Hepatocyte (in vitro differentiated cells): ENCODE data around the gene LEO1. TPM values are rescaled to one million over a fixed set of nuclear protein-coding genes. Genes with fewer than 3 reads are reported as not detected.

ENCODE experiments used
- DNase-seq: peaks from one replicate; pipeline ENCODE4 v3.0.0-alpha.2; 2016; ENCODE audit warnings: low spot score
- H2AFZ ChIP-seq: fragments of 200-600 bp; sonication (generic); 2 replicates; pipeline ENCODE4 v1.6.0; 2016; ENCODE audit warnings: antibody characterized with exemption, mild to moderate bottlenecking
- H3K27ac ChIP-seq: fragments of 200-600 bp; sonication (generic); 2 replicates; pipeline ENCODE4 v1.5.1; 2016; ENCODE audit warnings: mild to moderate bottlenecking
- H3K27me3 ChIP-seq: fragments of 200-600 bp; sonication (generic); 2 replicates; pipeline ENCODE4 v1.6.1; 2016
- H3K36me3 ChIP-seq: fragments of 200-600 bp; sonication (generic); replicated peaks from 2 replicates; pipeline ENCODE4 v1.5.1; 2016; ENCODE audit warnings: low read depth; ENCODE audit not compliant: insufficient read depth
- H3K4me1 ChIP-seq: fragments of 200-600 bp; sonication (generic); 2 replicates; pipeline ENCODE4 v1.5.1; 2016; ENCODE audit warnings: mild to moderate bottlenecking, moderate library complexity; ENCODE audit not compliant: insufficient read depth
- H3K4me2 ChIP-seq: fragments of 200-600 bp; sonication (generic); 2 replicates; pipeline ENCODE4 v1.6.0; 2016
- H3K4me3 ChIP-seq: fragments of 200-600 bp; sonication (generic); 2 replicates; pipeline ENCODE4 v1.5.1; 2016; ENCODE audit warnings: mild to moderate bottlenecking
- H3K79me2 ChIP-seq: fragments of 200-600 bp; sonication (generic); 2 replicates; pipeline ENCODE4 v1.6.0; 2017; ENCODE audit warnings: mild to moderate bottlenecking
- H3K9me2 ChIP-seq: fragments of 200-600 bp; sonication (generic); replicated peaks from 2 replicates; pipeline ENCODE4 v1.6.0; 2017; ENCODE audit warnings: mild to moderate bottlenecking; ENCODE audit not compliant: insufficient read depth
- H3K9me3 ChIP-seq: fragments of 200-600 bp; sonication (generic); 2 replicates; pipeline ENCODE4 v1.5.1; 2016; ENCODE audit warnings: low read depth, mild to moderate bottlenecking
- H4K20me1 ChIP-seq: fragments of 200-600 bp; sonication (generic); 2 replicates; pipeline ENCODE4 v1.6.0; 2016; ENCODE audit warnings: mild to moderate bottlenecking; ENCODE audit not compliant: insufficient read depth, poor library complexity, severe bottlenecking
- EZH2 ChIP-seq: fragments of 200-600 bp; sonication (generic); IDR thresholded peaks from 2 replicates; pipeline ENCODE4 v1.6.1; 2016; ENCODE audit warnings: antibody characterized with exemption, mild to moderate bottlenecking, borderline replicate concordance
- EZH2phosphoT487 ChIP-seq: fragments of 200-600 bp; sonication (generic); IDR thresholded peaks from one replicate; pipeline ENCODE4 v1.6.1; 2018; ENCODE audit warnings: antibody characterized with exemption, mild to moderate bottlenecking, low read depth, moderate library complexity; ENCODE audit not compliant: unreplicated experiment, severe bottlenecking
- WGBS: methylation state at CpG from one replicate; pipeline ENCODE4 v1.1.6; 2016; ENCODE audit warnings: low lambda C conversion rate; ENCODE audit errors: missing lambda C conversion rate; 5-methylcytosine and 5-hydroxymethylcytosine counted together
- polyA plus RNA-seq: library from polyadenylated mRNA; unstranded; fragments of >200 nt; fragmentation: Nextera tagmentation; extraction: Ambion mirVana; gene quantifications from 2 replicates; pipeline ENCODE4 v1.2.1, GENCODE V29; 2016
- total RNA-seq: library from RNA; depleted of rRNA; stranded (reverse); fragments of >200 nt; gene quantifications from 2 replicates; pipeline ENCODE4 v1.2.3, GENCODE V29; 2014
- TF ChIP-seq, protein P1 (sequence below): fragments of 200-600 bp; sonication (generic); IDR thresholded peaks from 2 replicates; pipeline ENCODE4 v1.5.1; 2016; ENCODE audit warnings: antibody characterized with exemption, mild to moderate bottlenecking; ENCODE audit not compliant: poor library complexity

LEO1 gene
- total and polyA plus RNA-seq, 2 experiments from 2014 or later, result 23.9 to 26.2 TPM

DNA sequence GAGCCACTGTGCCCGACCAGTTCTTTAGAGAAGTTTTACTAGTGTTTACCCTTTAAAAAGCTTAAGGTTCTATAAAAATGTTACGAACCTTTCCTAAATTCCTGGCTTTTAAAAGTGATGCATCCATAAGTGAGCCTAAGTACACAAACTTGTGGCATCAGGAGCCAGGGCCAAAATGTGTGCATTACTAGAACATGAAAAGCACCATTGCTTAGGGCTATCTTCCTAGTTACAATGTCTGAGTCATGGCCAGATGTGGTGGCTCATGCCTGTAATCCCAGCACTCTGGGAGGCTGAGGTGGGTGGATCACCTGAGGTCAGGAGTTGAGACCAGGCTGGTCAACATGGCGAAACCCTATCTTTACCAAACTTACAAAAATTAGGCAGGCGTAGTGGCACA, 39.9 kb downstream of the LEO1 start:
- Histone ChIP-seq H4K20me1 (no peaks in the 10 kb centered on the region), H3K4me2 (no peak overlapping the region), H3K9me2 (no peaks in the 10 kb centered on the region), H2AFZ (no peak overlapping the region), H3K27me3 (no peaks in the 10 kb centered on the region), H3K27ac (no peak overlapping the region), H3K9me3 (no peaks in the 10 kb centered on the region), H3K79me2 (no peaks in the 10 kb centered on the region), H3K4me1 (no peaks in the 10 kb centered on the region), H3K4me3 (no peak overlapping the region), H3K36me3 (no peaks in the 10 kb centered on the region)
- no peak for DNase-seq
- TF ChIP-seq, protein P1, sequence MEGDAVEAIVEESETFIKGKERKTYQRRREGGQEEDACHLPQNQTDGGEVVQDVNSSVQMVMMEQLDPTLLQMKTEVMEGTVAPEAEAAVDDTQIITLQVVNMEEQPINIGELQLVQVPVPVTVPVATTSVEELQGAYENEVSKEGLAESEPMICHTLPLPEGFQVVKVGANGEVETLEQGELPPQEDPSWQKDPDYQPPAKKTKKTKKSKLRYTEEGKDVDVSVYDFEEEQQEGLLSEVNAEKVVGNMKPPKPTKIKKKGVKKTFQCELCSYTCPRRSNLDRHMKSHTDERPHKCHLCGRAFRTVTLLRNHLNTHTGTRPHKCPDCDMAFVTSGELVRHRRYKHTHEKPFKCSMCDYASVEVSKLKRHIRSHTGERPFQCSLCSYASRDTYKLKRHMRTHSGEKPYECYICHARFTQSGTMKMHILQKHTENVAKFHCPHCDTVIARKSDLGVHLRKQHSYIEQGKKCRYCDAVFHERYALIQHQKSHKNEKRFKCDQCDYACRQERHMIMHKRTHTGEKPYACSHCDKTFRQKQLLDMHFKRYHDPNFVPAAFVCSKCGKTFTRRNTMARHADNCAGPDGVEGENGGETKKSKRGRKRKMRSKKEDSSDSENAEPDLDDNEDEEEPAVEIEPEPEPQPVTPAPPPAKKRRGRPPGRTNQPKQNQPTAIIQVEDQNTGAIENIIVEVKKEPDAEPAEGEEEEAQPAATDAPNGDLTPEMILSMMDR, result no peak
- 90% methylated on average over 4 of the region's 4 CpGs for WGBS

DNA sequence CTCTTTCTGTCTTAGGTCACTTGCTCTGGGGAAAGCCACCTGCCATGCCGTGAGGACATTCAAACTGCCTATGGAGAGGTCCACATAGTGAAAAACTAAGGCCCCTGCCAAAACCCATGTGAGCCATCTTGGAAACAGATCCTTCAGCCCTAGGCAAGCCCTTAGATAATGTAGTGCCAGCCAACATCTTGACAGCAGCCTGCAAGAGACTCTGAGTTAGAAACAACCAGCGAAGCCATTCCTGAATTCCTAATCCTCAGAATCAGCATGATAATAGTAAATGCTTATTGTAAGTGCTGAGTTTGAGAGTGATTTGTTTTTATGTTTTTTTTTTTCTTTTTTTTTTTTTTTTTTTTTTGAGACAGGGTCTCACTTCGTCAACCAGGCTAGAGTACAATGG, 40.6 kb downstream of the LEO1 start:
- no peaks in the 10 kb centered on the region for H3K27me3 ChIP-seq
- no peak overlapping the region for H3K27ac ChIP-seq
- no peaks in the 10 kb centered on the region for H3K36me3 ChIP-seq
- no peak overlapping the region for H3K4me3 ChIP-seq
- H3K9me2 ChIP-seq, result no peaks in the 10 kb centered on the region
- H3K4me2 ChIP-seq, result no peak overlapping the region
- 97% methylated on average over 3 of the region's 3 CpGs for WGBS
- H3K9me3 ChIP-seq, result no peaks in the 10 kb centered on the region
- no peak for DNase-seq
- no peaks in the 10 kb centered on the region for H4K20me1 ChIP-seq
- no peak overlapping the region for H2AFZ ChIP-seq
- no peaks in the 10 kb centered on the region for H3K79me2 ChIP-seq
- TF ChIP-seq, protein P1, result no peak
- no peak for TF ChIP-seq EZH2
- no peak for TF ChIP-seq EZH2phosphoT487
- H3K4me1 ChIP-seq, result no peaks in the 10 kb centered on the region

DNA sequence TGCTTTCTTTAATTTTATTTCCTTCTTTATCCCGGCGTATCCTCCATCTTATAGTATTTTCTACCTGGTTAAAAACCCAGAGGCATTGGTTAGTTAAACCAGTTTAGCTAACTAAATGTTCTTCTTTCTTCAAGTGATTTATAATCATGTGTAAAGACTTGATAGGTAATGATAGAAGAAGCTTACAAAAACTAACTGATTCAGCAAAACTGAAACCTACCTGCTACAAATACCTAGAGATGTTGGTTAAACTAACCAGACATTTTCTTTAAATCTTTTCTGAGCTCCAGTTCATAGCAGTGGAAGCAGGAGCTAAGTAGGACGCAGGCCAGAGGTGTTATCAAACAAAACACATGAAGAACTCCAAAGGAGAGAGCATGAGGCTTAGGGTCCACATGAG, 44.8 kb downstream of the LEO1 start:
- H3K9me3 ChIP-seq, result no peaks in the 10 kb centered on the region
- no peak overlapping the region for H3K27ac ChIP-seq
- H2AFZ ChIP-seq, result no peak overlapping the region
- no peaks in the 10 kb centered on the region for H3K36me3 ChIP-seq
- no peaks in the 10 kb centered on the region for H3K9me2 ChIP-seq
- no peaks in the 10 kb centered on the region for H4K20me1 ChIP-seq
- no peaks in the 10 kb centered on the region for H3K4me1 ChIP-seq
- H3K4me3 ChIP-seq, result no peak overlapping the region
- no peaks in the 10 kb centered on the region for H3K79me2 ChIP-seq
- no peak for DNase-seq
- WGBS, result 97% methylated on average over 3 of the region's 3 CpGs
- no peak overlapping the region for H3K4me2 ChIP-seq
- H3K27me3 ChIP-seq, result no peaks in the 10 kb centered on the region
- no peak for TF ChIP-seq EZH2
- no peak for TF ChIP-seq EZH2phosphoT487
- TF ChIP-seq, protein P1, result no peak
